GM19328 (cell line): ENCODE measurements around the gene SH3PXD2A.
A peak's percentile ranks its signal among the peaks of the same experiment; 100 is the strongest.

ENCODE experiments used
- ATAC-seq: cut with Tn5 transposase; IDR thresholded peaks from one replicate; pipeline ENCODE4 v1.9.1; 2021; ENCODE audit warnings: mild to moderate bottlenecking, moderate library complexity; ENCODE audit not compliant: unreplicated experiment

Gene SH3PXD2A

DNA sequence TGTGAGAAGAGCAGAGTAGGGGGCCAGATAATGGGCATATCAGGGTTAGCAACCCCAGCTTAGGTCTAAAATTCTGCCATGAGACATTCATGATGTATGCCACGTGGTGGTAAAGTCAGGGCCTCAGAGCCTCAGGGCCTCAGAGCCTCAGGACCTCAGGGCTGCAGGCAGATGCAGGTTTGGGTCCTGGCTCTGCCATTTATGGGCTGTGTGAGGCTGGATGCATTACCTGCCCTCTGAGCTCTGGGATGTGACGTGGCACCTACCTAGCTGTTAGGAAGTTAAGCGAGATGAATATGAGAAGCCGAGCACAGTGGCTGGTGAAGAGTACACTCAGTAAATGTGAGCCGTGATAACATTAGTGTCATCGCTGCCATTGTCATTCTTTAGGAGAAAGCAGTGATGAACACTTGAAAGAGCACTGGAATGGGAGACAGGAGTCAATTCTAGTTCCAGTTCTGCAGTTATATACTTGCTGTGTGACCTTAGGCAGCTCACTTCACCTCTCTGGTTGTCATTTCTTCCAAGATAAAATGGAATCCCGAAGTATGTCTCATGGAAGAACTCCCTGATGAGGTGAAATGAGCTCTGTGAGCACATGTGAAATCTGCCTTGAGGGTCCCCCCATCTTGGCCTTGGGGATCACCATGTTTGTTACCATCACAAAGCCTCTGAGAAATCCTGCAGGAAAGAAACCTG lies 127.2 kb downstream of the SH3PXD2A start:
- no peak for ATAC-seq

DNA sequence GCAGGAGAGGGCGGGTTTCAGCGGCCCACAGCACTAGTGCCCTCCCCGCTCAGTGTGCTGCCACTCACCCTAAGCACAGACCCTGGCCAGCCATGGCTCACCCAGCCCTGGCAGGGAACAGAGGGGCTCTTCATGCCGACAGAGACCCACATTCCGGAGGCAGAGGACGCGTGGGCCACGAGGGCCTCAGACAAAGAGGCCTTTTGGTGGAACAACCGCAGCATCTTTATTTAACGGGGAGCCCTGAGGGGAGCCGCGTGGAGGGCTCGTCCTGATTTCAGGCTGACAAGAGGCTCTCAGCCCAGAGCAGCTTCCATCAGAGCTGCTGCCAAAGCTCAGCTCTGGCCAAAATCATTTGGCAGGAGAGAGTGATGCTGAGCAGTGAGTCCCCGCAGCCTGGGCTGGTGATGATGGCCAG lies 127.8 kb downstream of the SH3PXD2A start:
- ATAC-seq, result no peak

DNA sequence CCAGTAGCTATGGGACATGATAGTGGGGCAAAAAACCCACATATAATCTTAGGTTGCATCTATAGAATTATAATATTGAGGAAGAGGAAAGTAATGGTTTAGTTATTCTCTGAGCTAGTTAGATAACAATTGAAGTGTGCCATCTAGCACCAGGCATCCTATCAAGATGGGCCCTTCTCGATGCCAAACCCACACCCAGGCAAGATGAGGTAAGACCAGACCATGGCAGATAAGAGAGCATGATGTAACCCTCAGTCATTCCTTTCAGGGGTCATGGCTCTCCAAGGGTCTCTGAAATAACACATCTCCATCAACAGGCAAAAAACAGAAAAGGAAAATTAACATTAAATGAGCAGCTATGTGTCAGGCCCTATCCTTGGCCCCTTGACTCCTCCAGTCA lies 128.7 kb downstream of the SH3PXD2A start:
- ATAC-seq, result no peak

DNA sequence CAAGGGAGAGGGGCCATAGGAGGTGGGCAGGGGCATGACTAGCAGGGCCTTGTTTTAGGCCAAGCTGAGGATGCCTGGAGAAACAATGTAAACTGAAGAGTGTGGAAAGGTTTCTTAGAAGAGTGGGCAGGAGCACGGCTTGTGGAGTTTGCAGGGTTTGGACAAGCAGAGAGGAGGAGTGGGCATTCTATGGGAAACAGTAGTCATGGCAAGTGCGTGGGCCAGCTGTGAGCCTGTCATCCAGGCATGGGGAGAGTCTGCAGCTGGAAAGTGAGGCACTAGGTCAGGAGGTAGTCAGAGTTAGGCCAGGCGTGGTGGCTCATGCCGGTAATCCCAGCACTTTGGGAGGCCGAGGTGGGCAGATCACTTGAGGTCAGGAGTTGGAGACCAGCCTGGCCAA lies 130.1 kb downstream of the SH3PXD2A start:
- ATAC-seq, result no peak

DNA sequence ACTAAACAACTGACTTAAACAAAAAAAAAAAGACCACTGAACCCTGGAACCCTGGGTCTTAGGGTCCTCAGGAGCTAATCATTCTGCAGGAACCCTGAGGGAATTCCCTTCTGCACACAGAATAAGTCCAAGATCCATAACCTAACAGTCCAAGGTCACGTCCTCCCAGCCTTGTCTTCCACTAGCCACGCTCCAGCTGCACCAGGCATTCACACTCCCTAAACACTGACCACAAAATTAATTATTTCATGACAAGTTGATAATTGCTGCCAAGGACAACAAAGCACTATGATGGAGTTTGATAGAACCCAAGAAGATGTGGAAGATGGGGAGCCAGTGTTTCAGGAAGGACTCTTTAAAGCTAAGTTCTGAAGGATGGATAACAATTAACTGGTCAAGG lies 130.6 kb downstream of the SH3PXD2A start:
- ATAC-seq, result no peak

DNA sequence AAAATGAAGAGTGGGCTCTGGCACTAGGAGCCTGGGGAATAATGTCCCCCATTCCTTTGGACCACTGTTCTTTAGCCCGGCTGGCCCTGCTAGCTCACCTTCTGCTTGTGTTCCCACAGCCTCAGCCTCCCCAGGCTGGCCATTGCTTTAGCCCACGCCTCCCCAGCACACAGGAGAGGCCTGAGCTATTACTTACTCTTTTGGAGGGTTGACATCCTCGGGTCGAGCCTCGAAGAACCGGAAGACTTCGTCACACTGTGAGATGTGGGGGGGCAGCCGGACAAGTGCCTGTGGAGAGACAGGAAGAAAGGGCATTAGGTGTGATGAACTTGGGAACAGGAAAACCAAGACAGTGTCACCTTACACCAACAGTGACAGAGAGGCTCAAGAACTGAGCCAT lies 131.3 kb downstream of the SH3PXD2A start:
- no peak for ATAC-seq

DNA sequence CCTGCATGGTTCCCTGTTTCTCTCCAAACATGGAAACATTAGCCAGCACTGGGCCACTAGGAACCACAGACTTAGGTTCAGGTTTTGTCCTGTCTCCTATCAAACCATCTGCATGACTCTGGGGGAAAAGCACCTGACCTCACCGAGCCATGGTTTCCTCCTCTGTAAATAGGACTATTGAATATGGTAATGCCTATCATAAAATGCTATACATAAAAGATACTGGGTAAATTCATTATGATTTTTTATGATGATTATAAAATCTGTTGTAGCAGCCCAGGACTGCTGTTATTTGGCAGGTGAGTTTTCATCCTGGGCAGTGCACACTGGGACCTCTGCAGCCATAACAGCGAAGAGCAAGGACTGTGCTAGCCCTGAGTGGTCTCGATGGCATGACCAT lies 131.8 kb downstream of the SH3PXD2A start:
- ATAC-seq, result no peak

DNA sequence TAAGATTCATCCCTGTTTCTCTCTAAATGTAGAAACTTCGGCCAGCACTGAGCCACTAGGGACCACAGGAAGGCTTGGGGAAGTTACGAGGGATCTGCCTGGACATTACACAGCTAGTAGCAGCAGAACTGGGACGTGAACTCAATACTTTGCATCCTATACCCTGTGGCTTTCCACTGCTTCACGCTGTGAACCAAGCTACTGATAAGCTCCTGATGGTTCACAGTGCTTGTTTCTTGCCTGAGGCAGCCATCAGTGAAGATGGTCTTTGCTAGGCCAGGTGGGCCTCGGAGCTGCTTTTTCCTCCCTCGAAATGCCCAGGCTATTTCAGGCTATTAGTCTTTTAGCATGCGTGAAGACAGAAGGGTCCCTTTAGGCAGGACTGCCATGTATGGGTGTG lies 132.7 kb downstream of the SH3PXD2A start:
- no peak for ATAC-seq

DNA sequence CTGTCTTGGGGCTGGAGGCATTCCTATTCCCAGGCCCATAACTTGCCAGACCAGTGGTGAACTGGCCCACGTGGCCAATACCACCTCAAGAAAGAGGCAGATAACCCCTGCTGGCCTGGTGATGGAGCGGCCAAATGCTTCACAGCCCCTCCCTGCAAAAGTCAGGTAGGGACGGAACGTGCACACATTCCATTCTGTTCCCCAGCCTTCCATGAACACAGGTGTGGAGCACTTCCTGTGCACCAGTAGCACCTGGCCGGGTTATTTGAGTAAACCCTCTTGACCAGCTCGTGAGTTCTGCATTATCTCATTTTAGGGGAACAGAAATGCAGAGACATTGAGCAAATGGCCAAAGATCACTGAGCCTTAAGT lies 134.4 kb downstream of the SH3PXD2A start:
- no peak for ATAC-seq

DNA sequence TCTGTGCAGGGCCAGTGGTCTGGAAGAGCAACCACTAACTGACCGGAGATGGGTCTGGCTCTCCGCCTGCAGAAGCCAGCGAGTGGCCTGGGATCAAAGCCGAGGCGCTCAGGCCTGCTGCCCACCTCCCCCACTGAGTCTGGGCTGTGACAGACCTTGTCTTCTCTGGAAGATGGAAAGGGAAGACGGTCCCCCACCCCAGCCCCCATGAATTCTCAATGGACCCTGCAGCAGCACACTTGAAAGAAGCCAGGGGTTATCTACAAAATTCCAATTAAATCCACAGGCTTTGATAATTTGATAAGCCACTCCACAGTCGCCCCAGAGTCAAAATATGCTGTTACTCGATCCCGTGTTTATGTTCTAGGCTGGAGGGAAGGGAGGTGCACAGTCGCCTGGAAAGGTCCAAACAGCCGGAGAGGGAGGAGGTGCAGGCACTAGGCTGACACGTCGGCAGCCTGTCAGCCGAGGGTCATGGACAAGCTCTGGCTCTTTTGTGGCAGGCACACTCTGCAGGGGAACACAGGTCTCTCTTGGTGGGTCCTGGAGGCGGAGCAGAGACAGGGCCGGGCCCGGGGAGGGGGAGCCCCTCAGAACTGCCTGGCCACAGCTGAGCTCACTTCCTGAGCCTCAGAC lies 134.9 kb downstream of the SH3PXD2A start:
- no peak for ATAC-seq

DNA sequence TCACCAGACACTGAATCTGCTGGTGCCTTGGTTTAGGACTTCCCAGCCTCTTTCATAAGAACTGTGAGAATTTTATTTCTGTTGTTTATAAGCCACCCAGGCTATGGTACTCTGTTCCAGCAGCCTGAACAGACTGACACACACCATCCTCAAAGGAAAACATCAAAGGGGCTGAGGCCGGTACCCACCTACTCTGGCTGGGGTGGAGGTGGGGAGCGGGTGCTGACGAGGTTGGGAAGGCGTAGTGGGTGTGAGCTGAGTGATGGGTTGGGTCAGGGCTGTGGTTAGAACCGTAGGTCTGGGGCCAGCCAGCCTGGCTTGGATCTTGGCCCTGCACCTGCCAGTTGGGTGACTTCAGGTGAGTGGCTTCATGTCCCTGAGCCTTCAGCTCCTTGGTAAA lies 136.3 kb downstream of the SH3PXD2A start:
- ATAC-seq, result no peak

DNA sequence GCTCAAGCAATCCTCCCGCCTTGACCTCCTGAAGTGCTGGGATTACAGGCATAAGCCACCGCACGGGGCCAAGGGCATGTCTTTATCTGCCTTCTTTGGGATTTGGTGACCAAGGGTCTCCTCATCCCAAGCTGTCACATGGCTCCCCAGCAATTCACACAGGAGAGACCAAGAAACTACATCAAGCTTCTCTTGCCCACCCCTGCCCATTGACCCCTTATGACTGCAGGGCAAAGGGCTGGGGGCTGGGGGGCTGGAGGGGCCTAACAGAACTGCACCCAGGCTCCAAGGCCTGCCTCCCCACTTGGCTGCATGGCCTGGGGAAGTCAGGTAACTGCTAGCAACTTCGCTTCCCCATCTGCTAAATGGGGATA lies 137.1 kb downstream of the SH3PXD2A start:
- no peak for ATAC-seq

DNA sequence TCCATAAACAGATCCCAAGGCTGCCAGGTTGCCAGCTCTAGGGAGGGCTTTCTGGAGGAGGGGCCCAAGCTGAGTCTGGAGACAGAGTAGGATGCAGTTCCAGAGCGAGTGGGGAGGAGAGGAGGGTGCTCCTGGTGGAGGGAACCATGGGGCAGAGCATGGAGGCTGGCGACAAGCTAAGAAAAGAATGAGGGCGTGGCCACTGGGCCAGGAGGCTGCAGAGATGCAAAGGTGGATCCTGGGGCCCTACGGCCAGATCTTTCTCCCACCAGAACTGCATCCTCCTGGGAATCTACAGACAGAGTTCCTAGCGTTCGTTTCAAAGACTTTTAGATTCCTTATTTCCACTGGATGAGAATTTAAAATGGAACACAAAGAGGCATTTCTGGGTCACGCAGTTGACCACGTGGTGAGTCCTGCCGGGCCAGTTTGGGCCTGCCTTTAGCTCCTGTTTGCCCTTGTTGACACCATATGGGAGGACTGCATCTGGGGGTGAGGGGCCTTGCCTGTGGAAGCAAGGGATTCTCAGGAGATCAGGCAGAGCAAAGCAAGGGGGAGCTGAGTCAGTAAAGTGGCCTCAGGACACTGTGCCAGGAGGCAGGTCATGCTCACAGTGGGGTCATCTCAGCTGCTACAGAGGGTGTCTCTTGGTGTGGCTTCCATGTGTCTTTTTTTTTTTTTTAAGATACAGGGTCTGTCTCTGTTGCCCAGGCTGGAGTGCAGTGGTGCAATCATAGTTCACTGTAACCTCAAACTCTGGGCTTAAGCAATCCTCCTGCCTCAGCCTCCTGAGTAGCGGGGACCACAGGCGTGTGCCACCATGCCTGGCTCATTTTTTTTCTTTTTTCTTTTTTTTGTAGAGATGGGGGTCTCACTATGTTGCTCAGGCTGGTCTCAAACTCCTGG lies 137.8 kb downstream of the SH3PXD2A start:
- no peak for ATAC-seq

DNA sequence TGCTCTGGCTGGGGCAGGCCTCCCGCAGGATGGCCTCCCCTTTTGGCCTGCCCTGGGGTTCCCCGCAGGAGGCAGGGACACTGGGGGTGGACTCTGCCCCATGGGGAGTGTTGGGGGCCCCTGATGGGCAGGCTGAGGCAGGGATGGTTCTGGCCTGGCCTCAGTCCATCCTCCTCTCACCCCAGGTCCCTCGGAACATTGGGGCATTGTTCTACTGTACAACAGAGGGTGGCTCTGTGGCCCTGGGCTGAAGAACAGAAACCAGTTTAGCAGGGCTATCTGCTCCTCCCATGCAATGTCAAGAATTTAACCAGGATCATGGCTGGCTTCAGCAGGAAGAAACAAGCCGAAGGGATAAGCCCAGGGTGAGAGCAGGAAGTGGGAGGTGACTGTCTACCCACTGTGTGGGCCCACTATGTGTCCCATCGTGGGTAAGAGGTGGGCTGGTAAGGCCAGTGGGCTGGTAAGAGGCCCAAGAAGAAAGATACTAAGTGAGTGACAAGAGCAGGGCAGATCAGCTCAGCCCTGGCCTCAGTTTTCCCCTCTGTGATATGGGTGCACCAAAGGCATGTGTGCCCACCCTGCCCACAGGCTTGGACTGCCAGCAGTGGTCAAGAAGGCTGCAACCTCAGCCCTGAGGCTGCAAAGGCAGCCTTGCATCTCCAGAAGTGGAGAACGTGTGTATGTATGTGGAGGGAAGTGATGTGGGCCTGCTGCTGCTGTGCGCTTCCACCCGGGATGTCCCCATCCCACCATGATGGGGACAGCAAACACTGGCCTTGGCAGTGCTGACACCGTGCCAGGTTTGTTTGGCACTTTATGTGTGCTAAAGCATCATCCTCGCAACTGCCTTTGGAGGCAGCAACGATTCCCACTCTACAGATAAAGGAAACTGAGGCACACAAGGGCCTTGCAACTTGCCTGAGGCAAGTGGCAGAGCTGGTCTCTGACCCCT lies 138.9 kb downstream of the SH3PXD2A start:
- no peak for ATAC-seq

DNA sequence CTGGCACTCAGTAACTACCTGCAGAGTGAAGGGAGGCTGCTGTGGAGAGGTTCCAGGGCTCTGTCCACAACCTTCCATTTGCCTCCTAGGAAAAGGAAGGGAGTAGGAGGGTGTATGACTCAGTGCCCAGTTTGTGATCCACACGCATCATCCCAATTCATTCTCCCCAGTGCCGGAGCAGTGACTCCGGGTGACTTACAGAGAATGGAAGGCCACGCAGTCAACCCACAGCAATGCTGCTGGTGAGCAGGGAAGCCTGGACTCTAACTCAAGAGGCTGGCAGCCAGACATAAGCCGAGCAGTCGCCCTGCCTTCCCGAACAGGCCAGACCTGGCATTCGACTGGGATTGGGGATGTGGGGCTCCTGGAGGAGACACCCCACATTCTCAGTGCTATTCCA lies 139.9 kb downstream of the SH3PXD2A start:
- ATAC-seq, result no peak

DNA sequence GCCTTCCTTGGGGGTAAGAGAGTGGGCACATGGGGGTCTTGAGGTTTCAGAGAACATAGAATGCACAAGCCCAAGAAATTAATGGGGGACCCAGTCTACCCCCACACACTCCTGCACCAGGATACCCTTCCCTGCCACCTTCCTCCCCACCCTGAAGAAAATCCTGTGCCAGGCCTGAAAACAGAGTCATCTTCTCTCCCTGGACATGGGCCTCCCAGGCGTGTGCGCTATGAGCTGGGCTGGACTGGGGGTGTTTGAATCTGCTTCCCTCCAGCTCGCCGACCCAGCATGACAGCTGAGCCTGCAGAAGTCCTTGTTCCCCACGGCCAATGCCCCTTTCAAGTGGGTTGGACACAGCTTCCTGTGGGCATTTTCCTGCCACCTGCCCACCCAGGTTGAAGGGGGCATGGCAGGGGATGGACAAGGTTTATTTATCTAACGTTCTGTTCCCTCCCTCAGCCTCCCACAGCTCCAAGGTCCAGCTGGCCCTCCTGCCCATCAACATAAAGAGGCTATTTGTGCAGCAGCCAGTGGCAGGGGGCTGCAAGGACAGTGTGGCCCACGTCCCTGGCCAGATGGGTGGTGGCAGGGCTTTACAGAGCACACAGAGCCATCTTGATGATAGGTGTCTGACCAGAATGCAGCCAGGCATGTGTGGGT lies 141.0 kb downstream of the SH3PXD2A start:
- ATAC-seq, result no peak

DNA sequence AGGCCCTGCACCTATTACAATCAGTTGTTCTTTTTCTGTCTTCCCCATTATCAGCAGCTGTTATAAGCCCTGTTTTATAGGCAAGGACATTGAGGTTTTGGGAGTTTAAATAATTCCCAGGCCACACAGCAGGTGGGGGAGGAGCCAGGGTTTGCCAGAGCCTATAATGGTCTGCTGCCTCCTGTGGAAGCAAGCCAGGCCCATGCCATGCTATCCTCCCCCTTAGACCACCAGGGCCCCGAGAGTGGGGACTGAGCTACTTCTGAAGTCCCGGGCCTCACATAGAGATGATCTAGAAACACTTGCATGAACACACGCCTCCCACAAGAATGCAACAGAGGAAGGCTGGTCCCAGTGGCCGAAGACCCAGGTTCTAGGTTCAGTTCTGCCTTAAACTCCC lies 141.7 kb downstream of the SH3PXD2A start:
- no peak for ATAC-seq

DNA sequence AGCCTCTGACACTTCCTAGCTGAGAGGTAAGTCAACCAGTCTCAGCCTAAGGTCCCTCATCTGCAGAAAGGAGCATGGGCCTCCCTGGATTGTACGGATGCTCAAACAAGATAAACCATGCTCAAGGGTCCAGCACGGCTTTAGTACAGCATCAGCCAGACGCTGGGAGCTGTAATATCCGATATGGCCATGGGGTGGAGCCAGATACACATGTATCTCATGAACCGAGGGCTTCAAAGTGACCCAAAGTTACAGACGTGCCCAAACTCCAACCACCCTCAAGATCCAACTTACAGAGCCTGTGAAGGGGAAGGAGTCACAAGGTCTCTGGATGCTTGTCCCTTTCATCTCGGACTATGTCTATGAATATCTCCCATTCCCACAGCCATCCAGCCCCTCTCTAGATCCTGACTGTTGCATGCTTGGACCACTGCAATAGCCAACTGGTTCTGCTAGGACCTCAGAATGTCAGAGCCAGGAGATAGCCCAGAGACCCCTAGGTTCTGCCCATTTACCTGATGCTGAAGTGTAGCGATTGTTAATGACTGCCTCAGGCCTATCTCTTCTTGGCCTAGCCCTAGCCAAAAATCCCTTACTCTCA lies 142.4 kb downstream of the SH3PXD2A start:
- ATAC-seq, result peak; percentile 59

DNA sequence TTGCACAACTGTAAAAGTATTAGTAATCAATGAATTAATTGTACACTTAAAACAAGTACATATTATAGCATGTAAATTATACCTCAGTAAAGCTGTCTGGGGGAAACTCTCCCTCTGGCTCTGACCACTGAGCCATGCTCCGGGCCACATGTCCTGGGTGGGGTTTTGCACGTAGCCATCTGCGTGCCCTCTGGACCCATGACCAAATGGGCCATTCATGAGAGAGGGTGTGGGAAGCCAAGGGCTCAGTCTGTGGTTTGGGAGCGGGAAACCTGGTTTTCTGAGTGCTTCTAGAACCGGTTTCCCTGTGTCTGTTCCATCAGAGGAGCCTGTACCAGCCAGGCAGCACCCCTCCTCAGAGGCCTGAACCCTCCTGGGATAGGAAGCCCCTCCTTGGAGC lies 143.2 kb downstream of the SH3PXD2A start:
- no peak for ATAC-seq
